ENCODE data around the gene SIRPA. TPM values are rescaled to one million over a fixed set of nuclear protein-coding genes. Genes with fewer than 3 reads are reported as not detected.

Gene SIRPA
- total RNA-seq, 1 experiment from 2014 or later = 8.9 TPM

DNA sequence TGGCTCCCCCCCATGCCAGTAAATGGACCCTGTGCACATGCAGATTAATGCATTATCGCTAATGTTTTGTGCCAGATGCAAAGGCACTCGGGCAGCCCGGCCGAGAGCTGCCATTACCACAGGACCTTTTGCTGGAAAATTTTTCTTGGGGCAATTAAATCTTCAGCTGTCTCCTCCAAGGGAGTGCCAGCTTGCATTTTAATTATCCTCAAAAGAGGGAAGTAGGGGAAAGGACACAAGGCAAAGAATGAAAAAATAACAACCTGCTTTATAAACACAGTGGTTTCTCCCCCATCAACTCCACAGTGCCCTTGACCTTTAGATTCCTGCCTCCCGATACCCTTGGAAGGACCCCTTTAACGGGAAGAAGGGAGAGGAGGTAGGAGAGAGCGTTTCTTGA, 50.5 kb downstream of the SIRPA start:
- H3K27me3 Mint-ChIP-seq (ENCODE audit: low read depth) = peaks cover 42% of the 10 kb centered on the region
- CTCF ChIA-PET = interaction anchor here (0.8 to 4.0 kb wide), 5 partner anchors 10 to 226 kb away, joined by 3 to 30 read pairs (median 3); no protein-coding TSS in a partner anchor
- POLR2A ChIA-PET = interaction anchor here (1.7 kb wide), 1 partner anchor 157 kb away, joined by 10 read pairs; no protein-coding TSS in a partner anchor

DNA sequence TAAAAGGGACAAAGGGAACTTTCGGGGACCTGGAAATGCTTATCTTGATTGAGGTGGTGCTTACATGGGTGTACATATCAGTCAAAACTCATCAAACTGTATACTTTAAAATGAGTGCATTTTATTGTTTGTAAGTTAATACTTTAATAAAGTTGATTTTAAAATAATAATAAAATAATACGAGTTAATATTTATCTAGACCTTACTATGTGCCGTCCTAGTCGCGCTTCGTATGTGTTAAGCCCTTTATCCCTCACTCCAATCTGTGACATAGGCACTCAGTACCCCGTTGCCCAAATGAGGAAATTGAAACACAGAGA, 51.2 kb downstream of the SIRPA start:
- Mint-ChIP-seq H3K36me3 (no peaks in the 10 kb centered on the region), H3K4me1 (peaks cover 58% of the 10 kb centered on the region), H3K9me3 (no peaks in the 10 kb centered on the region), H3K27me3 (ENCODE audit: low read depth) (peaks cover 42% of the 10 kb centered on the region), H3K4me3 (peak overlapping the region; percentile 72), H3K27ac (peak overlapping the region; percentile 75)
- TF ChIP-seq SP1 (CRISPR knock-in tag; conservative IDR thresholded peaks at IDR 0.05) = no peak
- peak; percentile 51; the same call in 1 of the 2 replicates for TF ChIP-seq HMGA2 (CRISPR knock-in tag; IDR thresholded peaks at IDR 0.05)
- ChIA-PET CTCF (interaction anchor here (0.7 to 4.0 kb wide), 9 partner anchors 9 to 575 kb away, joined by 3 to 30 read pairs (median 6); no protein-coding TSS in a partner anchor), POLR2A (interaction anchor here (0.9 to 1.7 kb wide), 7 partner anchors 19 to 170 kb away, joined by 3 to 10 read pairs (median 3); no protein-coding TSS in a partner anchor)
- no peak for DNase-seq (ENCODE audit: low spot score)
- no peak for ATAC-seq

More for the DNA sequence above, 50.5 kb downstream of the SIRPA start:
- Mint-ChIP-seq H3K27ac (no peak overlapping the region), H3K4me3 (no peak overlapping the region), H3K9me3 (no peaks in the 10 kb centered on the region), H3K4me1 (peaks cover 51% of the 10 kb centered on the region), H3K36me3 (no peaks in the 10 kb centered on the region)
- DNase-seq (ENCODE audit: low spot score) (no peak), ATAC-seq (no peak)
- TF ChIP-seq IRF2 (CRISPR knock-in tag; IDR thresholded peaks at IDR 0.05; ENCODE audit: borderline replicate concordance, low read depth) = no peak
- TF ChIP-seq, protein P1, sequence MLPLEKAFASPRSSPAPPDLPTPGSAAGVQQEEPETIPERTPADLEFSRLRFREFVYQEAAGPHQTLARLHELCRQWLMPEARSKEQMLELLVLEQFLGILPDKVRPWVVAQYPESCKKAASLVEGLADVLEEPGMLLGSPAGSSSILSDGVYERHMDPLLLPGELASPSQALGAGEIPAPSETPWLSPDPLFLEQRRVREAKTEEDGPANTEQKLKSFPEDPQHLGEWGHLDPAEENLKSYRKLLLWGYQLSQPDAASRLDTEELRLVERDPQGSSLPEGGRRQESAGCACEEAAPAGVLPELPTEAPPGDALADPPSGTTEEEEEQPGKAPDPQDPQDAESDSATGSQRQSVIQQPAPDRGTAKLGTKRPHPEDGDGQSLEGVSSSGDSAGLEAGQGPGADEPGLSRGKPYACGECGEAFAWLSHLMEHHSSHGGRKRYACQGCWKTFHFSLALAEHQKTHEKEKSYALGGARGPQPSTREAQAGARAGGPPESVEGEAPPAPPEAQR (CRISPR knock-in tag; IDR thresholded peaks at IDR 0.05) = no peak
- no peak for TF ChIP-seq GTF2I (CRISPR knock-in tag; conservative IDR thresholded peaks at IDR 0.05)
- TF ChIP-seq ATF1 (CRISPR knock-in tag; IDR thresholded peaks at IDR 0.05) = no peak
- no peak for TF ChIP-seq ZNF232 (CRISPR knock-in tag; IDR thresholded peaks at IDR 0.05)
- TF ChIP-seq NR1H2 (CRISPR knock-in tag; IDR thresholded peaks at IDR 0.05) = no peak
- TF ChIP-seq ZNF263 (CRISPR knock-in tag; IDR thresholded peaks at IDR 0.05; ENCODE audit: low read depth) = no peak
- no peak for TF ChIP-seq ZNF121 (CRISPR knock-in tag; IDR thresholded peaks at IDR 0.05)
- no peak for TF ChIP-seq ESRRA (CRISPR knock-in tag; IDR thresholded peaks at IDR 0.05; ENCODE audit: borderline replicate concordance)
- TF ChIP-seq TEAD1 (CRISPR knock-in tag; IDR thresholded peaks at IDR 0.05) = no peak
- TF ChIP-seq OVOL2 (CRISPR knock-in tag; IDR thresholded peaks at IDR 0.05; ENCODE audit: borderline replicate concordance) = no peak
- no peak for TF ChIP-seq TEAD4 (CRISPR knock-in tag; IDR thresholded peaks at IDR 0.05)
- TF ChIP-seq ZBTB21 (CRISPR knock-in tag; IDR thresholded peaks at IDR 0.05; ENCODE audit: borderline replicate concordance) = no peak
- TF ChIP-seq, protein P2, sequence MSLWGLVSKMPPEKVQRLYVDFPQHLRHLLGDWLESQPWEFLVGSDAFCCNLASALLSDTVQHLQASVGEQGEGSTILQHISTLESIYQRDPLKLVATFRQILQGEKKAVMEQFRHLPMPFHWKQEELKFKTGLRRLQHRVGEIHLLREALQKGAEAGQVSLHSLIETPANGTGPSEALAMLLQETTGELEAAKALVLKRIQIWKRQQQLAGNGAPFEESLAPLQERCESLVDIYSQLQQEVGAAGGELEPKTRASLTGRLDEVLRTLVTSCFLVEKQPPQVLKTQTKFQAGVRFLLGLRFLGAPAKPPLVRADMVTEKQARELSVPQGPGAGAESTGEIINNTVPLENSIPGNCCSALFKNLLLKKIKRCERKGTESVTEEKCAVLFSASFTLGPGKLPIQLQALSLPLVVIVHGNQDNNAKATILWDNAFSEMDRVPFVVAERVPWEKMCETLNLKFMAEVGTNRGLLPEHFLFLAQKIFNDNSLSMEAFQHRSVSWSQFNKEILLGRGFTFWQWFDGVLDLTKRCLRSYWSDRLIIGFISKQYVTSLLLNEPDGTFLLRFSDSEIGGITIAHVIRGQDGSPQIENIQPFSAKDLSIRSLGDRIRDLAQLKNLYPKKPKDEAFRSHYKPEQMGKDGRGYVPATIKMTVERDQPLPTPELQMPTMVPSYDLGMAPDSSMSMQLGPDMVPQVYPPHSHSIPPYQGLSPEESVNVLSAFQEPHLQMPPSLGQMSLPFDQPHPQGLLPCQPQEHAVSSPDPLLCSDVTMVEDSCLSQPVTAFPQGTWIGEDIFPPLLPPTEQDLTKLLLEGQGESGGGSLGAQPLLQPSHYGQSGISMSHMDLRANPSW (CRISPR knock-in tag; conservative IDR thresholded peaks at IDR 0.05; ENCODE audit: low read depth) = no peak
- TF ChIP-seq GABPB1 (CRISPR knock-in tag; IDR thresholded peaks at IDR 0.05) = no peak
- TF ChIP-seq ZNF671 (CRISPR knock-in tag; IDR thresholded peaks at IDR 0.05) = no peak
- no peak for TF ChIP-seq TP53 (CRISPR knock-in tag; IDR thresholded peaks at IDR 0.05)
- TF ChIP-seq, protein P3, sequence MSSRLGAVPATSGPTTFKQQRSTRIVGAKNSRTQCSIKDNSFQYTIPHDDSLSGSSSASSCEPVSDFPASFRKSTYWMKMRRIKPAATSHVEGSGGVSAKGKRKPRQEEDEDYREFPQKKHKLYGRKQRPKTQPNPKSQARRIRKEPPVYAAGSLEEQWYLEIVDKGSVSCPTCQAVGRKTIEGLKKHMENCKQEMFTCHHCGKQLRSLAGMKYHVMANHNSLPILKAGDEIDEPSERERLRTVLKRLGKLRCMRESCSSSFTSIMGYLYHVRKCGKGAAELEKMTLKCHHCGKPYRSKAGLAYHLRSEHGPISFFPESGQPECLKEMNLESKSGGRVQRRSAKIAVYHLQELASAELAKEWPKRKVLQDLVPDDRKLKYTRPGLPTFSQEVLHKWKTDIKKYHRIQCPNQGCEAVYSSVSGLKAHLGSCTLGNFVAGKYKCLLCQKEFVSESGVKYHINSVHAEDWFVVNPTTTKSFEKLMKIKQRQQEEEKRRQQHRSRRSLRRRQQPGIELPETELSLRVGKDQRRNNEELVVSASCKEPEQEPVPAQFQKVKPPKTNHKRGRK (CRISPR knock-in tag; IDR thresholded peaks at IDR 0.05; ENCODE audit: borderline replicate concordance) = no peak
- TF ChIP-seq, protein P4, sequence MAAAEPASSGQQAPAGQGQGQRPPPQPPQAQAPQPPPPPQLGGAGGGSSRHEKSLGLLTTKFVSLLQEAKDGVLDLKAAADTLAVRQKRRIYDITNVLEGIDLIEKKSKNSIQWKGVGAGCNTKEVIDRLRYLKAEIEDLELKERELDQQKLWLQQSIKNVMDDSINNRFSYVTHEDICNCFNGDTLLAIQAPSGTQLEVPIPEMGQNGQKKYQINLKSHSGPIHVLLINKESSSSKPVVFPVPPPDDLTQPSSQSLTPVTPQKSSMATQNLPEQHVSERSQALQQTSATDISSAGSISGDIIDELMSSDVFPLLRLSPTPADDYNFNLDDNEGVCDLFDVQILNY (CRISPR knock-in tag; IDR thresholded peaks at IDR 0.05) = no peak
